Measurements from ENCODE around the gene HNF1B.

HNF1B gene

GRCh38 chr17:37700881-37701280 lies 44.0 kb downstream of the HNF1B start:
- TF ChIP-seq ZFX (IDR thresholded peaks at IDR 0.05) (no peak), CTCF (conservative IDR thresholded peaks at IDR 0.05) (no peak)
- no peak overlapping the region for H3K27ac ChIP-seq

DNA sequence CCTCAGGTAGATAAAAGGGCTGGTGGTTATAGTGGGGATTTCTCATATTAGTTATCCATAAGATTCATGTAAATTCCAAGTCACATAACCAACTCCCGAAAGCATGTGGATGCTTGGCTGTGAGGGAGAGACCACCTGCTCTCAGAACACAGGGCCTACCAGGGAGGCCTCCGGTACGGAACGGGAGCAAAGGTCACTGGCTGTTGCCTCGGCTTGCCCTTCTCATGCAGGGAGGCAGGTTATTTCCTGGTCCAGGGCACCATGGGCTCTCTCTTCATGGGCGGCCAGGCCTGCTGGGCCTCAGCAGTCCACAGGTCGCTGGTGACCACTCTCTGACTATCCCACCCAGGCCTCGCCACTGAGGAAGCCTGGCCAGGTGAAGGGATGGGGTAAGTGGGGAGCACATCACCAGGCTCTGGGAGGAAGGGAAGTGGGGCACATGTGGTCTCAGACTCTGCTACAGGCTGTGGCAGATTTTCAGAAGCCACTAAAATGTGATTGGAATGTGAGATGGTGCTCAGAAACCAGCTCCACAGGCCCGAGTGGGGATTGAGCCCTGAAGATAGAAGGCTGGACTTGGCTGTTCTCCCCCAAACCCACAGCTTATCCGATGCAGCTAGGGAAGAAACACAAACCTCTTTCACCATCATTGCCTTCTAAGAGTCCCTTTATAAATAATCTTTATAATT lies 45.4 kb downstream of the HNF1B start:
- TF ChIP-seq ZFX (IDR thresholded peaks at IDR 0.05), result no peak
- TF ChIP-seq CTCF (conservative IDR thresholded peaks at IDR 0.05), result no peak
- H3K27ac ChIP-seq, result no peak overlapping the region

DNA sequence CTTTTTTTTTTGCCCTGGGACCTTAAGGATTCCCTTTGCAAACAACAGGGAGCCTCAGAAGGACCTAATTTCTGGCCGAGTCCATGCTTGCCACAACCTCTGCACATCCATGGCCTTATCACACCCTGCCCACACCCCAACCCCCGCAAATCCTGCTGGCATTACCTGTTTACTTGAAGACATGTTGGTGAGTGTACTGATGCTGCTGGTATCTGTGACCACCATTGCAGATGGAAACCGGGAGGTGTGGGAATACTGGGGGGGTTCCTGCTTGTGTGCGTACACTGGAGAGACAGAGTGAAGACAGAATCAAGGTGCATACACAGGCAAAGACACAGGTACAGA lies 46.0 kb downstream of the HNF1B start:
- H3K27ac ChIP-seq, result no peak overlapping the region
- TF ChIP-seq CTCF (conservative IDR thresholded peaks at IDR 0.05), result no peak
- no peak for TF ChIP-seq ZFX (IDR thresholded peaks at IDR 0.05)

- TF ChIP-seq ZFX (IDR thresholded peaks at IDR 0.05), result no peak
- no peak for TF ChIP-seq CTCF (conservative IDR thresholded peaks at IDR 0.05)
- no peak overlapping the region for H3K27ac ChIP-seq
Observed at GRCh38 chr17:37698132-37698910, 46.5 kb downstream of the HNF1B start.

DNA sequence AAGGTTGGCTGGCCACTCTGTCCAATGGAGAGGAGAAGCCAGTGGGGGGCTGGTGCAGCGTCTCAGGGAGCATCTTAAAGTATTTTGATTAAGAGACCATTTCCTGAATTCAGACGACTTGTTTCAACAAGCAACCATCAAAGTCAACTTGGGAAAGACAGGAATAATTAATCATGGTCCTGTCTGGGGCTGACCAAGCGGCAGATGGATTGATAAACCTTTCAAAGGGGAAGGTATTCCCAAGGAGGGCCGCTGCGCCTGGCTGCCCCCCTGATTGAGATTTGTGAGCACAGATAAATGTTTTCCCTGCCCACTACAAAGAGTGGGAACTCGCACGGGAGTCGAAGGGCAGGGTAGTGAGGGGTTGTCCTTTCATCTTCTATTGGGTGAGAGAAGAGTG lies 47.5 kb downstream of the HNF1B start:
- TF ChIP-seq CTCF (conservative IDR thresholded peaks at IDR 0.05) (no peak), ZFX (IDR thresholded peaks at IDR 0.05) (no peak)
- no peak overlapping the region for H3K27ac ChIP-seq

- TF ChIP-seq ZFX (IDR thresholded peaks at IDR 0.05), result no peak
- TF ChIP-seq CTCF (conservative IDR thresholded peaks at IDR 0.05), result no peak
- no peak overlapping the region for H3K27ac ChIP-seq
Observed at GRCh38 chr17:37696366-37696765, 48.5 kb downstream of the HNF1B start.

DNA sequence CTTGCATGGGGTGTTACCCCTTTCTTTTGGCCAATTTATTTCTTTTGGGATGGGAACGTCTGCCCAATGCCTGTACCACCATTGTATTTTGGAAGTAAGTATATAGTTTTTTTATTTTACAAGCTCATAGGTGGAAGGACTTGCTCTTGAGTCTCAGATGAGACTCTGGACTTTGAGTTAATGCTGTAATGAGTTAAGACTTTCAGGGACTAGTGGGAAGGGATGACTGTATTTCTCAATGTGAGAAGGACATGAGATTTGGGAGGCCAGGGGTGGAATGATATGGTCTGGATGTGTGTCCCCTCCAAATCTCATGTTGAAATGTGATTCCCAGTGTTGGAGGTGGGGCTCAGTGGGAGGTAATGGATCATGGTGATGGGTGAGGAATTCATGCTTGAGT lies 49.1 kb downstream of the HNF1B start:
- H3K27ac ChIP-seq, result no peak overlapping the region
- TF ChIP-seq ZFX (IDR thresholded peaks at IDR 0.05), result no peak
- no peak for TF ChIP-seq CTCF (conservative IDR thresholded peaks at IDR 0.05)

Measured in C4-2B (cell line).